HEK293T (cell line): Measurements from ENCODE around the gene FAM209A.

ENCODE experiments used
- FOXA1 ChIP-seq: fragments of 450-650 bp; IDR thresholded peaks from 2 replicates; pipeline ENCODE4 v1.6.1; 2016; ENCODE audit warnings: mild to moderate bottlenecking
- NFRKB ChIP-seq: fragments of 450-650 bp; IDR thresholded peaks from 2 replicates; pipeline ENCODE4 v1.6.1; 2016; ENCODE audit warnings: mild to moderate bottlenecking, moderate library complexity

DNA sequence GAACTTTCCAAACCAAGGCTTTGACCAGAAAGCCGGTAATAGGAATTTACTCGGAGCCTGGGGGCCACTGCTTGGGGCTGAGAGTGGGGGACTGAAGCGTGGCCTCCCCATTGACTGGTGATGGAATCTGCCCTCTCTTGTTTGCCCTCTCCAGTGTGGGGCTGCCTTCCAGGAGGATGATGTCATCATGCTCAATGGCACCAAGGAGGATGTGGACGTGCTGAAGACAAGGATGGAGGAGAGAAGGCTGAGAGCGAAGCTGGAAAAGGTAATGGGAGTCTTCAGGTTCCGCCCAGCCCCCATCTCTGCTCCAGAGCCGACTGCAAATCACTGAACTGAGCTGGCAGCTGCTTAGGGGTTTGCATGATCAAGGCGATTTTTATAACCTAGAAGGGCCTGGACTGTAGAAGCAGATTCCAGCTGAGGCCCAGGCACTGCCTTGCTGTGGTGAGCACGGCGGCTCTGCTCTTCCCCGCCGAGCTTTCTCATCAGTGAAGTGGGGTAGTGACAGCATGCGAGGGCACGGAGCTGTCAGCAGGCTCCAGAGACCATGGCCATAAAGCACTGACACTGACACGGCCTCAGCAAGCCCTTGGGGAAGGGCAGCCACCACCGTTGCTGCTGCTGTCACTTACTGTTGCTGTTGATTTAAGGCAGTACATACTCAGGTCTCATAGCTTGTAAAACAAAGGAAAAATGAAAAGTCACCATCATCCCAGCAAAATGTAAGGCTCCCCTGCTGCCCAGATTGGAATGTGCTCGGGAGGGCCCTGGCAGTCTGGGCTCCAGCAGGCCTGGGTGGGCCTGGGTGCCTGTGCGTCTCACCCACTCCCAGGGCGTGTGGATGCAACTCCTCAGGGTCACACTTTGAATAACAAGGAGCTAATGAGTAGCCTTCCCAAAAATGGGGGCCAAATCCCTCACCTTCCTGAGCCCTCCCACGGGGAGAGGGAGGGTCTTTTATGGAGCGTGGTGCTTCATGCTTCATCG, 11.1 kb upstream of the FAM209A start:
- TF ChIP-seq NFRKB, result no peak
- TF ChIP-seq FOXA1, result no peak
